ENCODE data around the gene ITPRIP.

The ITPRIP gene, protein sequence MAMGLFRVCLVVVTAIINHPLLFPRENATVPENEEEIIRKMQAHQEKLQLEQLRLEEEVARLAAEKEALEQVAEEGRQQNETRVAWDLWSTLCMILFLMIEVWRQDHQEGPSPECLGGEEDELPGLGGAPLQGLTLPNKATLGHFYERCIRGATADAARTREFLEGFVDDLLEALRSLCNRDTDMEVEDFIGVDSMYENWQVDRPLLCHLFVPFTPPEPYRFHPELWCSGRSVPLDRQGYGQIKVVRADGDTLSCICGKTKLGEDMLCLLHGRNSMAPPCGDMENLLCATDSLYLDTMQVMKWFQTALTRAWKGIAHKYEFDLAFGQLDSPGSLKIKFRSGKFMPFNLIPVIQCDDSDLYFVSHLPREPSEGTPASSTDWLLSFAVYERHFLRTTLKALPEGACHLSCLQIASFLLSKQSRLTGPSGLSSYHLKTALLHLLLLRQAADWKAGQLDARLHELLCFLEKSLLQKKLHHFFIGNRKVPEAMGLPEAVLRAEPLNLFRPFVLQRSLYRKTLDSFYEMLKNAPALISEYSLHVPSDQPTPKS

DNA sequence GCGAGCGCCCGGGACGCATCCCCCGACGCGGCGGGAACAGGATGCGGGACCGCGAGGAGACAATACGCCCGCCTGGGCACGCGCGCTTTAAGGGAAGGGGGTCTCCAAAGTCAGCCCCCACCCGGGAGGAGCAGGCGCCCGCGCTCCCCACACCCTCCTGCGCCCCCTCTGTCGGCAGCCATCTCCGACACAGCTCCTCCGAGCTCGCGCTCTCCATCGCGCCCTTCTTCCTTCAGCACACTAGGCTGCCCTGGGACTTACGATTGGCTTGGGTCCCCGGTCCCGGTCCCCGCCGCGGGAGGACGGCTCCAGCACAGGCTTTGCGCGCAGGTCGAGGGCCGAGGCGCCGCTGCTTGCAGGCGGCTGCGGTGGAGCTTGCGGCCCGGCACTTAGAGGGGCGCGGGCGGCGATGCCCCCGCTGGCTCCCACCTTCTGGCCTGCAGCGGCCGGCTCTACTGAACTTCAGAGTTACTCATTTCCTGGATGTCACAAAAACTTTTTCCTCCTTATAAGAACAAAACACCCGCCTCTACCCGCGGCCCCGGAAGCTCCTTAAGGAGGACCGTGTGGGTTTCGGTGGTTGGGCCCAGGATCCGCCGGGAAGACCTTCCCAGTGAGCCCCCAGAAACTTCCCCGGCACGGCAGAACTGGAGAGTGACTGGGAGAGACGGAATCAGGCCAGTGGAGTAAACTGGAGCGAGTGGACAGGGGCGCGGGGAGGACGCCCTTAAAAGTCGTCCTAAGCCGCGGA is at the start of gene ITPRIP:
Gene ITPRIP (minus strand): TSS at position 481 of the 751 bp plus-strand sequence. CDS start 22,414 bp downstream, outside the sequence.
- peak; percentile 68 for DNase-seq (ENCODE audit: low read depth)

DNA sequence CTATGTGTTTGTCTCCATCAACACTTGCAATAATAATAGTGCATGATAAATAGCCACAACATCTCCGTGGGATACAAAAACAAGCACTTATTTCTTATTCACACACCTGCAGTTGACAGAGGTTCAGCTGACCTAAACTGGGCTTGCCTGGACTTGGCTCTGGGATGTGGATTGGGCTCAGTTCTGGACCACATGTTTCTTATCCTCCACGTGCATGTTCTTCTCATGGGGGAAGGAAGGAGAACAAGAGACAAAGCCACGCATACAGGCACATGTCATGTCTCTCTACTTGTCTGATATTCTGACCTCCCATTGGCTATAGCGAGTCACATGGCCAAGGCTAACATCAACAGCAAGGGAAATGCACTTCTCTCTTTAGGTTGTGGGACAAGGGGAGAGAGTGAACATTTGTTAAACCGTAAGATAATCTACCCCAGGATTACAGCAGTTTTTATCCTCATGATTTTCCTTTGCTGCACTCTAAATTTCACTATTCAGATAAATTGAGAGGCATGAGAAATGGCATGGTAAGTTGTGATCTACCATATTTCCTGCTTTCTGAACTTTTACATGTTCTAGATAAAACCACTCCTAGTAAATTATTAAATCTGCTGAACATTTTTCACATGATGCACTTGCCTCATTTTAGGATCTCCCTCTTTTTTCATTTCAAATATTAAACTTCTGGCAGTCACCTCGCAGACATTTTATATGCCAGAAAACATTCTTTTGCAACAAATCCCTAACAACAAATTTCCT is 49.0 kb upstream of the ITPRIP start:
- DNase-seq (ENCODE audit: low read depth): no peak

DNA sequence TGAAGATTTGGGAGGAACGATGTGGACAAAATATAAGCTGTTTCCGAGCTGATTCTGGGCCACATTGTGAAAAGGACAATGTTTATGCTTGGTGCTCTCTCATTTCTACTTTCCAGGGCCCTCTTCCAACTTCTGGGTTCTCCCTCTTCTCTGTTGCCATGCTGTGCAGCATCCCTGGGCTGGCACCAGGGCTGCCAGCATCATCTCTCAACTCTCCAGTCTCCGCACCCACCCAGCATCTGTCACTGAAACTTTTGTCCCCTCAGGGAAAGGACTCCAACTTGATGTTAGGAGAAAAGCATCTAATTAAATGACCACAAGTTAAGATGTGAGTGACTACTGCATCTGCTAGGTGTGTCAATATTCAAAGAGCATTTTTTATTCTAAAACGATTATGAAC is 42.1 kb upstream of the ITPRIP start:
- DNase-seq (ENCODE audit: low read depth): no peak

DNA sequence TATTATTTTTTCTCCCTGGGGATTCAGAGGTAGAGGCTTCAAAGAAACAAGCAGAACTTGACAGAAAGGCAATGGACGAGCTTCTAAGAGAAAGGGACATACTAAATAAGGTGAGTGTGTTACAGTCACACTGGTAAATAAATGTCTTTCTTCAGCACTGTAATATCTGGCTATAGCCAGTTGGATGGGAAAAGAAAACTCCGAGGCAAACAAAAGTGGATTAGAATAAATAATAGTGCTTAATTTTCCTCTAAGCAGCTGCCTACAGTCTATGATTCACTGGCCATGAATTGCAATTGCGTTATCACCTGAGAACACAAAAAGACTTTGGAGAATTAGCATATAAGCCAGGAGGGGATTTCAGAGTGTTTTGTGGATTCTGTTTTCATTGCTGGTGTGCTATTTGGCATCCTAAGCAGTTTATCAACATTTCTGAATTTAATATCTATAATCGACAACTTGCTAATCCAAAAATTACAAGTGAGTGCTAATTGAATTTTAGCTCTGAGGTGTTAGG is 38.6 kb upstream of the ITPRIP start:
- no peak for DNase-seq (ENCODE audit: low read depth)

DNA sequence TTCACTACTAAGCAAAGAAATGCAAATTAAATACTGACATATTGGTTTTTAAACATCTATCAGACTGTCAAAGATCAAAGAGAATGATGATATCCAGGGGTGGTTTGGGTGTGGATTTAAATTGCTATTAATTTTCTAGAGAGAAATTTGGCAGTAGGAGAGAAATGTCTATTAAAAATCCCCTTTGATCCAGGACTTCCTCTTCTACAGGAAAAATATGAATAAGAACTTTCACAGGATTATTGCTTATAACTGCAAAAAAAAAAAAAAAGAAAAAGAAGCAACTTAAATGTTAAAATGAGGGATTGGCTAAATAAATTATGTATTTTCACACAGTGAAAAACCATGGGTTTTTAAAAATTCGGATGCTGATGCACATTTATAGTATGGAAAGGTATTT is 36.3 kb upstream of the ITPRIP start:
- DNase-seq (ENCODE audit: low read depth): no peak

DNA sequence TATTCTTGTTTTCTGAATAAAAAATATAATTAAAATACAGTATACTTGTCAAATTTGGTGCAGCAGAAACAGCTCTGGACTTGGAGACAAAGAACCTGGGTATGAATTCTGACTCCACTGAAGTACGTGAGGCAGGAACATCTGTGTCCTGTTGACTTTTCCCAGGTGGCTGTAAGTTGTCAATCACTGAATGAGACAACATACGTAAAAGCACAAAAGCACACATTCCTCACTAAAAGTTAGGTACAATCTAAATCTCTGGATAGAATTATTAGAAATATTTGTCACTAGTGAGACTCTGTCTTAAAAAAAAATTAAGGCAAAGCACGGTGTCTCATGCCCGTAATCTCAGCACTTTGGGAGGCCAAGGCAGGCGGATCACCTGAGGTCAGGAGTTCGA is 33.5 kb upstream of the ITPRIP start:
- no peak for DNase-seq (ENCODE audit: low read depth)

DNA sequence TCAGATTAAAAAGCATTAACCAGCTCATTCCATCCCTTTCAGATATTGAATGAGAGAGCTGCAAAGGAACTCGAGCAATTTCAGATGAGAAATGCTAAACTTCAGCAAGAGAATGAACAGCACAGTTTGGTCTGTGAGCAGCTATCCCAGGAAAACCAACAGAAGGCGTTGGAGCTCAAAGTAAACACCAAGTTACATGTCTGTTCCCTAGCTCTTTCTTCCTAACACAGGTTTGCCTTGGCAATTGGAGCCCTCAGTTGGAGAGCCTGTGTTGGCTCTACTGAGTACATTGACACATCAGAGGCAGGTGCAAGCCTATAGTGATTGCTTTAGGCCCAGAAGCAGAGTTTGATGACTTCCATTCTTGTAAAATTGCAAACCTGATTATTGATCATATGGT is 30.1 kb upstream of the ITPRIP start:
- no peak for DNase-seq (ENCODE audit: low read depth)

DNA sequence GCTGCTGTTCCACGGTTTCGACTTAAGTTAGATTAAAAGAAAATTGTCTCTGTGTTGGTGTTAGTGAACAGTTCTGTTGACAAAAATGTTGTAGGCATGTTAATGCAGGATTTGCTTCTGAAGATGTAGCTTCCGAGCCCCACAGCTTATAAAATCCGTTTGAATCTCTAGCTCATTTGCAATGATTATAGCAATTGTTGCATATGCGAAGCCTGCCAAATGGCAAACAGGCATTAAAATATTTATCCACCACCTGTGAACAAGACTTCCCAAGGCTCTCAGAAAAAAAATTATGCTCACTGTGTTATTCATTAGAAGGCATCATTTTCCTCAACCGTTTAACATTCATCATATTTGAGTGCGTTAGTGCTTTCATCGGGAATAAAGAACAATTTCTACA is 29.6 kb upstream of the ITPRIP start:
- DNase-seq (ENCODE audit: low read depth): no peak

DNA sequence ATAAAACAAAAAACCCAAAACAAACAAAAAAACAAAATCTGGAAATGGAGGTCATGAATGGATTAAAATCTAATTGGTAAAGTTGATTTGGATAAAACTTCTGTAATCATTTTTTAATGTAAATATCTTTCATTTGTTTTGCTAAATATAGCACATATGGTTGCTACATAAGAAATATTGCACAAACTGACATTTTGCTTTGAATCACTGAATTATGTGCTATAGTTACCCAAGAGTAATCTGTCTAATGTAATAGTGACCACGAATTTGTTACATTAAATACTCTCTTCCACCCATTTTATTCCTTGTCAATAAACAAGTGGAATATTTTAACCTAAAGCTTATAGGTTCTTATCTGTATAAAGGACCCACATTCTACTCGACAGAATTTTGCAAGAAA is 21.5 kb upstream of the ITPRIP start:
- no peak for DNase-seq (ENCODE audit: low read depth)

DNA sequence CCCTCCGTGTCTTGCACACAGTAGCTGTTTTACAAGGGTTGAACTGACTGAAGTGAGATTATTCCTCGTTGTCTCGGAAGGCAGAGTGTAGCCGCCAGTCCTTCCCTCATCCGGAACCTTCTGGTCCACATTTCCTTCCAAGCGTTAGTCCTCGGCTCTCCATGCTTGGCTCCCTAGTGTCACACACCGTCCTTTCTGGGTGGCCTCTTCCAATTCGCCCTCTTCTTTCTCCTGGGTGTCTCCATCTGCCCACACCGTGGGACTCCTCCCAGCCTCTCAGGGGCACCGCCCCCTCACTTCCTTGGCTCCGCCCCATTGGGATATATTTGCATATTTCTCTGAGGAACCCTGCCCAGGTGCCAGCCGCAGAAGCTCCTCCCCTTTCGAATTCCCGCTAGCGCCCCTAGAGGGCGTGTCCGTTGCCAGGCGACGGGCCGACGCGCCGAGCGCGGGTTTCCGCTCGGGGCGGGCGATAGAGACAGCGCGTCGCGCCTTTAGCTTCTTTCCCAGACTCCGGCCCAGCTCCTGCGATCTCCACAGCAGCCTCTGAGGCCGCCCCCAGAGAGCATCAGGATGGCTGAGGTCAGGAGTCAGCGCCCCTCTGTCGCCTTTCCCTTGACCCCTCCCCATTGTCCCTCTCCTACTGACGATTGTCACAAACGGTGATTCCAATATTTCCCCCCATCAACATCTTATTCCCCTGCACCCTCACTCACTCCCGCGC is 15.2 kb upstream of the ITPRIP start, which contains the start of gene CFAP58:
Gene CFAP58 (plus strand): TSS at position 509 of the 724 bp plus-strand sequence. CDS start 65 bp downstream, at position 574.
- DNase-seq (ENCODE audit: low read depth): peak; percentile 79

DNA sequence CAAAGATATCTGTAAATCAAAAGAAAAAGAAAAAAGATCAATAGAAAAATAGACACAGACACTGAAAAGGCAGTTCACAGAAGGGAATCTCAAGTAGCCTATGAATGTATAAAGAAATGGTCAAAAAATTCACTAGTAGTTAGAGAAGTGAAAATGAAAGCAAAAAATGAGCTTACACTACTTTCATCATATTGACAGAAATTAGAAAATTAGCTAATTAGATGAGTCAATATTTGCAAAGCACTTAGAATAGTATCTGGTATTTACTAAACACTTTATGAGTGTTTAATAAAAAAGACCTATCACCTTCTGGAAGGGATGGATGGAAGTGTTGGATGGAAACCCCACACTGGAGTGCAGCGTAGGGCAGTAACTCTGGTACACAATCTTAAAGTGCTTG is 13.7 kb upstream of the ITPRIP start:
- no peak for DNase-seq (ENCODE audit: low read depth)

DNA sequence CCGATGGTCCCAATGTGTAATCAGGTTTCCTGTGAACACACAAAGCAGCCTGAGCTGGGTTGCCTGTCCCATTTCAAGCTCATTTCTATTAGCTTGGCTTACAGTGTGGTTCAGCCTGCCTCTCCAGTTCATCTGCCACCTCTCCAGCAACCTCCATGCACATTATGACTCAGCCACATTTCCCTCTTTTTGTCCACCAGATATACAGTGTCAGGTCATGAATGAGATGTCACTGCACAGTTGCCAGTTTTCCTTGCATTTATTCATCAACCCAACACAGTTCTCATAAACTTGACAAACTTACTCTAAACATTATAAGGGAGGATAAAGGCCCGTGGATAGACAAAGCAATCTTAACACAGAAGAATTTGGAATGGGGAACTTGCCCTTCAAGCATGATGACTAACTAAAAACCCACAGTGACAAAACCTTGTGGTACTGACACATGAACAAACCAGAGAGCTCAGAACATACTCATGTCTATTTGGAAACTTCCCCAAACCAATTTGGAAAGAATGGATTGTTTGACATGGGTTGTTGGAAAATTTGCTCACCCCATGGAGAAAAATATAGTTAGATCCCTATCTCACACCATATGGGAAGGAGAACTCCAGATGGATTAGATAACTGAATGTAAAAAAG is 12.9 kb upstream of the ITPRIP start:
- DNase-seq (ENCODE audit: low read depth): no peak

DNA sequence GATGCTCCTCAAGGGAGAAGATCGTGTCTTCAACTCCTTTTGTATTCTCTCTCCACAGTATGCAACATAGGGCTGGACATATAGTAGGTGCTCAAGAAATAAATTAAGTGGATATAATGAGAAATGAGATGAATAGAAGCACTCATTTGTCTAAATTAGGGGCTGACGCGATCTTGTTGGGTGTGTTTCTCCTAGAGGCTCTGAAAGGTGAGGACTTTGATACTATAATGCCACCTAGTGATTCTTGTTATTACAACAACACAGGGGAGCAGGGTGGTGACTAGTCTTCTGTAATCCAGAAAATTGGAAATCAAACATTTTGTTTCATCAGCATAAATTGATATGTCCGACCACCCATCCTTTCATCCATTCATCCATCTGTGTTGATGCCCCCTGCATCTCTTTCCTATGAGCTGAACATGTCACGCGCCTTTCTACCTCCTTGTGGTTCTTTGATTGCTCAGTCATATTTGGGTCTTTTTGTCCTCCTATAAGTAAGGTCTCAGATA is 11.9 kb upstream of the ITPRIP start:
- no peak for DNase-seq (ENCODE audit: low read depth)

DNA sequence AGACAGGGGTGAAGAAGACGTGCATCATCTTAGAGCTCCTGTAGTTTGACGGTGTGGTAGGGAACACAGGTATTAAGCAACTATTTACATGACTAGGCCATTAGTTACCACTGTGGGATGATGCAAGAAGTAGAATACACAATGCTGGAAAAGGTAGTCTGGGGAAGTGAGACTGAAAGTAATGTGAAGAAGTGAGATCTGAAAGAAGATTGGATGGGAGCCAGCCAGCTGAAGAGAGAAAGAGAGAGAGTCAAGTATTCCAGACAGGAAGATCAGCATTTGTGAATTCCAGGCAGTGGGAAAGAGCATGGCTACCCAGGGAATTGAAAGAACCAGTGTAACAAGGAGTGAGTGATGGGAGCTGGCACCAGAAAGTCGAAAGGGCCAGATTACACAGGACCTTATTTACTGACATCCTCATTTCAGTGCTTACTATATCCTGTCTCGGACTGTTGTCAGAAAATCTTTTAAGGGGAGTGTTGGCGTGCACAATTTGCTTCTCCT is 11.4 kb upstream of the ITPRIP start:
- DNase-seq (ENCODE audit: low read depth): no peak

DNA sequence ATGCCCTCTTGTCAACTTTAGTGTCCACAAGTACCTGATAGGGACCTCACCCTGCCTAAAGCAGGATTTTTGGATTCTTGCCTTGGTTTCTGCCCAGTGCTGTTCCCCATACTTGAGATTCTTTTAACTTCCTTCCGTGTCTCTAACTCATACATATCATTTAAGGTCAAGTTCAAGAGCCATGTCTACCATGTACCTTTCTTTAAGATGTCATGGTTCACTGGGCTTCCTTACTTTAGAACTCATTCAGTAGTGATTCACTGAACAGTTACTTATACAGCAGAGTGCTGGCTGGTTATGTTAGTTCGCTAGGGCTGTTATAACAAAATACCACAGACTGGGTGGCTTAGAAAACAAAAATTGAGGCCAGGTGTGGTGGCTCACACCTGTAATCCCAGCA is 10.3 kb upstream of the ITPRIP start:
- no peak for DNase-seq (ENCODE audit: low read depth)

DNA sequence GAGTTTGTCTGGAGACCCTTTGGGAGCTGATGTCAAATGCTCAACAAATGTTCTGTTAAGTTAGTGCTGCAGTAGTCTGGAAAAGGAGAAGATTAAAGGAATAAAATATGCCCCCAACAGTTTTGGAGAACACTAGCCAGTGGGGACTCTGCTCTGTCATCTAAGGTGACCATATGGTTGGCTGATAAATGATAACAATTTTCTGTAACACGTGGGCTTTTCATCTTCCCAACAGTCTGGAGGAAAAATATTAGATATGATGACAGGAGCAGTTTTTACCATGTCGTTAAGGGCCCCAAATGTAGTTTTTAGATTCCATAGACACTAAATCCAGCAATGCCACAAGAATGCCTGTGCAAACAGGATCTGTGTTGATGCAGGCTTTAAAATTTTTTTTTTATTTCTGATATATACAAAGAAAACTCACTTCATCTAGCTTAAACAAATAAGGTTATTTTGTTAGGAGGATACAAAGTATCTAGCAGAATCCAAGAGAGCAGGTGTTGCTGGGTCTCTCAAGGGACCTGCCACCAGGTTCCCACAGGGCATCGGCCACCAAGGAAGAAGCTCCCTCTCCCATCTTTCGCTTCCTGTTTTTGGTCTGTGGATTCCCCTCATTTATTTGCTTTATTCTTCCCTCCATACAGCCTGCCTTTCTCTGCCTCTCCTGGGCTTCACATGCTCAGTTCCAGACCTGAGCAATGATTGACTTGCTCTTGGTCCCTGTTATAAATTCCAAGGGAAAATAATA is 9.2 kb upstream of the ITPRIP start:
- DNase-seq (ENCODE audit: low read depth): no peak

DNA sequence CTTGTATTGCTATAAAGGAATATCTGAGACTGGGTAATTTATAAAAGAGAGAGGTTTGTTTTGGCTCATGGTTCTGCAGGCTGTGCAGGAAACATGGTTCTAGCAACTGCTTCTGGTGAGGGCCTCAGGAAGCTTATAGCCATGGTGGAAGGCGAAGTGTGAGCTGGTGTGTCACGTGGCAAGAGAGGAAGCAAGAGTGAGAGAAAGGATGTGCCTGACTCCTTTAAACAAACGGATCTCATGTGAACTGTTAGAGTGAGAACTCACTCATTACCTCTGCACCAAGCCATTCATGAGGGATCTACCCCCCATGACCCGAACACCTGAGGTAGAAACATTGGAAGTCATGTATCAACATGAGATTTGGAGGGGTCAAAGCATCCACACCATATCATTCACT is 7.7 kb upstream of the ITPRIP start:
- no peak for DNase-seq (ENCODE audit: low read depth)

DNA sequence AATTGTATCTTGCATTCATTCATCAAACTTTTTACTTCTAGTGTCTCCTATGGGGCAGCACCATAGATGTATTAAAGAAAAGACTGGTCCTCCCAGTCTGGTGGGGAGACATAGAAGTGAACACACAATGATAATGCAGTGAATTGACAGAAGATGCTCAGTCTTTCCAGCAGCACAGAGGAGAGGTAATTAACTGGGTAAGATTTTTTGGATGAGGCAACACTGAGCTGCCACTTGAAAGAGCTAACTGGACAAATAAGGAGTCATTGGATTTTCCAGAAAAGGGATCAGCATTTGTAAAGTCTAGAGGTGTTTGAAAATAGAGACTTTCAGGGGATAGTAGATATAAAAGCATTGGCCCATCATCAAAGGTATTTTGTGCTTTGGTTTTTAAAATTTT is 7.2 kb upstream of the ITPRIP start:
- DNase-seq (ENCODE audit: low read depth): no peak

DNA sequence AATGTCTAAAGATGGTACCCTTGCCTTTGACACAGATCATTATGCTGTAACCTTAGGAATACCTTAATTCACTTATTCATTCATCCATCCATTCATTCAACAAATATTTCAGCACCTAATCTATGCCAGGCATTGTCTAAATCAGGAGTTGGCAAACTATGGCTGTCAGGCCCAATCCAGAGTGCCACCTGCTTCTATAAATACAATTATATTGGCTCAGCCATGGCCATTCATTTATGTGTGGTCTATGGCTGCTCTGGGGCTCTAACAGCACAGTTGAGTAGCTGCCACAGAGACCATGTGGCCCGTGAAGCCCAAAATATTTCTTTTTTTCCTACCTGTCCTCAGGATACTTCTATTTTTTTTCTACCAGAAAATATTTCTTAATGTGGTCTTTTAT is 6.0 kb upstream of the ITPRIP start:
- DNase-seq (ENCODE audit: low read depth): no peak

DNA sequence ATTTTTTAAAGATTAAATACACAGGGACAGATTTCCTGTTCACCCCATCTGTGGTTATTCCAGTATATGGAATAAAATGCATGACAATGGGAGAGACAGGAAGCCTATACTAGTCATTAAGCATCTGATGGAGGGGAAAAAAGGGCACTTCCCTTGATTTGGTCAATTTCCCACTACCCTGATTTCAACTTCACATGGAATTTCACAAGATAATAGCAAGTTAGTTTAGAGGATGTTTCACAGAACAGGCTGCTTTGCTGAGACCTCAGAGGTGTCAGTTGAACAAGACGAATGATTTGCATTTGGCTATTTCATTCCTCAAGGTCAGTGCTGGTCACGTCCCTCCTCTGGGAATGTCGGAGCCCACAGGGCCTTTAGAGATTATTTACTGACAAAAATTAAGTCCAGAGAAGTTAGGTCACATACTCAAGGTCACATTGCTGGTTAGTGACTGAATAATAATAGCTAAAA is 4.7 kb upstream of the ITPRIP start:
- no peak for DNase-seq (ENCODE audit: low read depth)
